ENCODE data around the gene RUBCN.
A peak's percentile ranks its signal among the peaks of the same experiment; 100 is the strongest.
"Not testable (repeated sequence)": the region's sequence is repeated elsewhere in the genome, so short reads cannot be mapped to it uniquely, and the experiment has no call there.

The RUBCN gene

GRCh38 chr3:197736010-197736490 lies 654 bp downstream of the RUBCN start:
- peak overlapping the region; percentile 92 for H3K4me3 ChIP-seq (ENCODE audit: low read depth, low read length)
- TF ChIP-seq, protein P1, sequence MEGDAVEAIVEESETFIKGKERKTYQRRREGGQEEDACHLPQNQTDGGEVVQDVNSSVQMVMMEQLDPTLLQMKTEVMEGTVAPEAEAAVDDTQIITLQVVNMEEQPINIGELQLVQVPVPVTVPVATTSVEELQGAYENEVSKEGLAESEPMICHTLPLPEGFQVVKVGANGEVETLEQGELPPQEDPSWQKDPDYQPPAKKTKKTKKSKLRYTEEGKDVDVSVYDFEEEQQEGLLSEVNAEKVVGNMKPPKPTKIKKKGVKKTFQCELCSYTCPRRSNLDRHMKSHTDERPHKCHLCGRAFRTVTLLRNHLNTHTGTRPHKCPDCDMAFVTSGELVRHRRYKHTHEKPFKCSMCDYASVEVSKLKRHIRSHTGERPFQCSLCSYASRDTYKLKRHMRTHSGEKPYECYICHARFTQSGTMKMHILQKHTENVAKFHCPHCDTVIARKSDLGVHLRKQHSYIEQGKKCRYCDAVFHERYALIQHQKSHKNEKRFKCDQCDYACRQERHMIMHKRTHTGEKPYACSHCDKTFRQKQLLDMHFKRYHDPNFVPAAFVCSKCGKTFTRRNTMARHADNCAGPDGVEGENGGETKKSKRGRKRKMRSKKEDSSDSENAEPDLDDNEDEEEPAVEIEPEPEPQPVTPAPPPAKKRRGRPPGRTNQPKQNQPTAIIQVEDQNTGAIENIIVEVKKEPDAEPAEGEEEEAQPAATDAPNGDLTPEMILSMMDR (IDR thresholded peaks at IDR 0.05; ENCODE audit: low read depth, low read length, missing control alignments), result no peak
- no peak for DNase-seq (ENCODE audit: low read depth)

DNA sequence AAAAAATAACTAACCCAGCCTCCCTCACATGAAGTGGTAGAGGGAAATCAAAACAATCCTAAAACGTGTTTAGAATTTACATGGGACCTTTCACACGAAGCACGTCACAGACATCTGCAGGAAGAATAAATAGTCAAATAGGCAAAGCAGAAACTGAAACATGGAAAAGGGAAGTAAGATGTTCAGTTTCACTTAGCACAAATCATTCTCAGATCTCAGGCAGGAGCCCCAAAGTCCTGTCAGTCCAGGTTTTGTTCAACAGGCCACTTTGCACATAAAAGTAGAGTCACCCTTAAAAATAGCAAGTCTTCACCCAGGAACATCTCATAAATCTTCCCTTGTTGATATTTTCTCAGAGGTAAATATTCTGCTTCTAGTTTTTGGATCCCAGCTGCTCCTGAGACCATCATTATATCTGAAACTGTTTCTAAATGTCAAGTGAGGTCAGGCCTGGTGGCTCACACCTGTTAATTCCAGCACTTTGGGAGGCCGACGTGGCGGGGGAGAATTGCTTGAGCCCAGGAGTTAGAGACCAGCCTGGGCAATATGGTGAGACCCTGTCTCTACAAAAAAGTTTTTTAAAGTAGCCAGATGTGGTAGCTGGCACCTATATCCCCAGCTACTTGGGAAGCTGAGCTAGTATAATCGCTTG lies 1.9 kb downstream of the RUBCN start:
- DNase-seq (ENCODE audit: low read depth), result peak; percentile 90
- TF ChIP-seq, protein P1 (IDR thresholded peaks at IDR 0.05; ENCODE audit: low read depth, low read length, missing control alignments), result no peak
- peak overlapping the region; percentile 92 for H3K4me3 ChIP-seq (ENCODE audit: low read depth, low read length)

DNA sequence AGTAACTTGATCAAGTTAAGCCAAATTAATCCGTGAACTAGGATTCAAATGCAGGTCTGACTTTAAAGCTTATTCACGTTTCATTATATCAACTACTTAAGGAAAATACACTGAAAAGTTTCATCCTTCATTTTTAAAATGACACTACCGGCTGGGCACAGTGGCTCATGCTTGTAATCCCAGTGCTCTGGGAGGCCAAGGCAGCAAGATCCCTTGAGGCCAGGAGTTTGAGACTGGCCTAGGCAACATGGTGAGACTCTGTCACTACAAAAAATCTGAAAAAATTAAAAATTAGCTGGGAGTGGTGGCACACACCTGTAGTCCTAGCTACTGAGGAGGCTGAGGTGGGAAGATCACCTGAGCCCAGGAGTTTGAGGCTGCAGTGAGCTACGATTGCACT lies 3.7 kb downstream of the RUBCN start:
- H3K4me3 ChIP-seq (ENCODE audit: low read depth, low read length), result no peak overlapping the region; the same call in 1 of the 2 replicates
- DNase-seq (ENCODE audit: low read depth), result no peak
- TF ChIP-seq, protein P1 (IDR thresholded peaks at IDR 0.05; ENCODE audit: low read depth, low read length, missing control alignments), result no peak

DNA sequence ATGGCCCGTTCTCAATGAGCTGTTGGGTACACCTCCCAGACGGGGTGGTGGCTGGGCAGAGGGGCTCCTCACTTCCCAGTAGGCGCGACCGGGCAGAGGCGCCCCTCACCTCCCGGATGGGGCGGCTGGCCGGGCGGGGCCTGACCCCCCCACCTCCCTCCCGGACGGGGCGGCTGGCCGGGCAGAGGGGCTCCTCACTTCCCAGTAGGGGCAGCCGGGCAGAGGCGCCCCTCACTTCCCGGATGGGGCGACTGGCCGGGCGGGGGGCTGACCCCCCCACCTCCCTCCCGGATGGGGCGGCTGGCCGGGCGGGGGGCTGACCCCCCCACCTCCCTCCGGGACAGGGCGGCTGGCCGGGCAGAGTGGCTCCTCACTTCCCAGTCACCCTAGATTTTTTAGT lies 5.2 kb downstream of the RUBCN start:
- DNase-seq (ENCODE audit: low read depth); H3K4me3 ChIP-seq (ENCODE audit: low read depth, low read length): not testable (repeated sequence)

GRCh38 chr3:197730770-197731169 lies 5.9 kb downstream of the RUBCN start:
- not testable (repeated sequence) for DNase-seq (ENCODE audit: low read depth); H3K4me3 ChIP-seq (ENCODE audit: low read depth, low read length)

DNA sequence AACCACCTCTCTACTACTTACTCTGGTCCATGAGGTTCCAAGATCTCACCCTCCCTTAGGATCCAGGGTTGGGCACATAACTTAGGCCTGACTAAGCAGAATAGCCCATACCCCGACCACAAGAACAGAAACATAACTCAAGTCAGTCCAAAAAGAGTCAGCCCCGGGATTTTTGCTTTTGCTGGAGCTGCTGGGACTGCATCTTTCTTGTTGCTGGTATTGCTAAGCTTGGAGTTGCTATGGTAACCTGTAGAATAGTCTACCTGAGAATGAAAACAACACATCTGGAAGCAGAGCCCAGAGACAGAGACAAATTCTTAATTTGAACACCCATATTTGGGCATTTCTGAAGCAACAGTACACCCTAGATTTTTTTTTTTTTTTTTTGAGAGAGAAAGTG lies 6.5 kb downstream of the RUBCN start:
- H3K4me3 ChIP-seq (ENCODE audit: low read depth, low read length), result no peak overlapping the region
- TF ChIP-seq, protein P1 (IDR thresholded peaks at IDR 0.05; ENCODE audit: low read depth, low read length, missing control alignments), result no peak
- no peak for DNase-seq (ENCODE audit: low read depth)

DNA sequence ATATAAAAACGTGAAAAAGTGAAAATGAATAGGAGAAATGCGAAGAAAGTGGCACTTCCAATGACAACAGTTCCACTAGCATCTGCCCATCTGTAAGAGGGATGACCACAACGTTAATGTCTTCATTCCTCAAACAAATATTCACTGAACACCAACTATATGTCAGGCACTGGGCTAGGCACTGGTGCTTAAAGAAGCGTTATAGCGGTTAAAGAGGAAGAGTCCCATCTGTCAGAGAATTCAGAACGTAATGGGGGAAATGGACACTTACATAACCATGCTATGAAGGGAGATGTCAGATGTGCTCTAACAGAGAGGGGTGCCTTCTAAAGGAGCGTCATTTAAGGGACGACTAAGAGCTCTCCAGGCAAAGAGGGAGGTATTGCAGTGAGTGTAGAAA lies 8.2 kb downstream of the RUBCN start:
- H3K4me3 ChIP-seq (ENCODE audit: low read depth, low read length), result no peak overlapping the region
- TF ChIP-seq, protein P1 (IDR thresholded peaks at IDR 0.05; ENCODE audit: low read depth, low read length, missing control alignments), result no peak
- DNase-seq (ENCODE audit: low read depth), result no peak

GRCh38 chr3:197727878-197728277 lies 8.8 kb downstream of the RUBCN start:
- not testable (repeated sequence) for DNase-seq (ENCODE audit: low read depth); H3K4me3 ChIP-seq (ENCODE audit: low read depth, low read length)

Data from GM12864 (cell line).